Measurements from ENCODE around the gene AQP1. TPM values are rescaled to one million over a fixed set of nuclear protein-coding genes. Genes with fewer than 3 reads are reported as not detected.

The AQP1 gene
- total RNA-seq, 4 donors from 2014 or later, result 48.7 to 231 (median 134) TPM

- intact Hi-C loops (cut with DNase I), result no loop called here
- Histone ChIP-seq H3K27me3 (no peaks in the 10 kb centered on the region), H3K9me3 (no peaks in the 10 kb centered on the region), H3K4me1 (no peaks in the 10 kb centered on the region), H3K27ac (no peak overlapping the region), H3K4me3 (replicated peaks in 1 of 3) (no peak overlapping the region), H3K36me3 (no peaks in the 10 kb centered on the region)
- no peak for DNase-seq
- no peak for TF ChIP-seq CTCF (IDR thresholded peaks at IDR 0.05)
- WGBS, 2 donors, result 73 to 77% methylated on average over 4 of the region's 4 CpGs
Observed at GRCh38 chr7:30965372-30965771, 53.7 kb downstream of the AQP1 start.

- no peak for TF ChIP-seq POLR2A (IDR thresholded peaks at IDR 0.05)
- no peak for TF ChIP-seq CTCF (IDR thresholded peaks at IDR 0.05)
- WGBS, 2 donors, result 85 to 91% methylated on average over 7 to 8 of the region's 9 CpGs
- no peaks in the 10 kb centered on the region for H3K4me1 ChIP-seq
Observed at GRCh38 chr7:30965883-30966282, 54.2 kb downstream of the AQP1 start.

GRCh38 chr7:30968294-30968693 is 56.6 kb downstream of the AQP1 start:
- Histone ChIP-seq H3K36me3 (no peaks in the 10 kb centered on the region), H3K27me3 (no peaks in the 10 kb centered on the region), H3K27ac (no peak overlapping the region), H3K4me1 (no peaks in the 10 kb centered on the region), H3K4me3 (replicated peaks in 1 of 3) (no peak overlapping the region), H3K9me3 (no peaks in the 10 kb centered on the region)
- DNase-seq, result no peak
- 76 to 78% methylated on average over 2 of the region's 2 CpGs for WGBS, 2 donors
- TF ChIP-seq CTCF (IDR thresholded peaks at IDR 0.05) (no peak), POLR2A (IDR thresholded peaks at IDR 0.05) (no peak)
- intact Hi-C loops (cut with DNase I), result no loop called here

More at GRCh38 chr7:30965883-30966282, 54.2 kb downstream of the AQP1 start:
- H3K27me3 ChIP-seq, result no peaks in the 10 kb centered on the region
- intact Hi-C loops (cut with DNase I), result no loop called here
- H3K36me3 ChIP-seq, result no peaks in the 10 kb centered on the region
- H3K4me3 ChIP-seq (replicated peaks in 1 of 3), result no peak overlapping the region
- no peaks in the 10 kb centered on the region for H3K9me3 ChIP-seq
- DNase-seq, result no peak
- no peak overlapping the region for H3K27ac ChIP-seq

- peak; percentile 77 to 81 for DNase-seq
- Histone ChIP-seq H3K4me3 (replicated peaks in 1 of 3) (no peak overlapping the region), H3K27ac (no peak overlapping the region), H3K4me1 (no peaks in the 10 kb centered on the region), H3K36me3 (no peaks in the 10 kb centered on the region), H3K27me3 (no peaks in the 10 kb centered on the region), H3K9me3 (no peaks in the 10 kb centered on the region)
- 68 to 77% methylated on average over 5 to 6 of the region's 7 CpGs for WGBS, 2 donors
- intact Hi-C loops (cut with DNase I), result no loop called here
- TF ChIP-seq POLR2A (IDR thresholded peaks at IDR 0.05) (no peak), CTCF (IDR thresholded peaks at IDR 0.05) (no peak)
Observed at GRCh38 chr7:30968747-30969603, 57.3 kb downstream of the AQP1 start.

GRCh38 chr7:30969604-30969970 is 57.9 kb downstream of the AQP1 start:
- H3K36me3 ChIP-seq, result no peaks in the 10 kb centered on the region
- H3K4me1 ChIP-seq, result no peaks in the 10 kb centered on the region
- H3K9me3 ChIP-seq, result no peaks in the 10 kb centered on the region
- intact Hi-C loops (cut with DNase I), result no loop called here
- no peak overlapping the region for H3K4me3 ChIP-seq (replicated peaks in 1 of 3)
- no peak for TF ChIP-seq CTCF (IDR thresholded peaks at IDR 0.05)
- TF ChIP-seq POLR2A (IDR thresholded peaks at IDR 0.05), result no peak
- H3K27me3 ChIP-seq, result no peaks in the 10 kb centered on the region
- no peak overlapping the region for H3K27ac ChIP-seq
- WGBS, 2 donors, result 88 to 100% methylated on average over 1 of the region's 1 CpG
- no peak for DNase-seq

Measured in thyroid gland (tissue), 4 donors.